GM12801 (cell line): Measurements from ENCODE around the gene TCTN2.

Experiments used
- TF ChIP-seq, protein P1 (sequence below): IDR thresholded peaks from one replicate; pipeline ENCODE4 v1.5.1; 2011; ENCODE audit warnings: control low read depth; ENCODE audit not compliant: insufficient read length; ENCODE audit errors: extremely low read depth

TCTN2 gene

DNA sequence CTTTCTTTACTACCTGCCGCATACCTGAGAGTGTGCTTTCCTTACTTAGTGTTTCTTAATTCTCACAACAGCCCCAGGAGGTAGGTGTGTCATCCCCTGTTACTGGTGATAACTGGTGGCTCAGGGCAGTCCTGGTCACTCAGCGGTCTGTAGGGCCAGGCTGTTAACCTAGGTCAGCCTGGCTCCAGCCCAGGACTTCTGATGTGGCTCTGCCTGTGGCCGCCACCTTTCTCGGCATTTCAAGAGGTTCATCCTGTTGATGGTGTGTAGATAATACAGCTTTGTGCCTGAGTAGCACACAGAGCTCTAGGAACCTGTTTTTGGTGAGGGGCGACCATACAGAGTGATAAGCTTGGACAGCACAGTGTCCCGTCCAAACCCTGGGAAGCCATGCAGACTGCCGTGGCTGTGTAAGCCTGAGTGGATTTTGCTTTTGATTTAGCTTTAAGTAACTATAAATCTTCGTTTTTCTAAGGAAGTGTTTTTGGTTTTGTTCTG lies 79.3 kb downstream of the TCTN2 start:
- TF ChIP-seq, protein P1, sequence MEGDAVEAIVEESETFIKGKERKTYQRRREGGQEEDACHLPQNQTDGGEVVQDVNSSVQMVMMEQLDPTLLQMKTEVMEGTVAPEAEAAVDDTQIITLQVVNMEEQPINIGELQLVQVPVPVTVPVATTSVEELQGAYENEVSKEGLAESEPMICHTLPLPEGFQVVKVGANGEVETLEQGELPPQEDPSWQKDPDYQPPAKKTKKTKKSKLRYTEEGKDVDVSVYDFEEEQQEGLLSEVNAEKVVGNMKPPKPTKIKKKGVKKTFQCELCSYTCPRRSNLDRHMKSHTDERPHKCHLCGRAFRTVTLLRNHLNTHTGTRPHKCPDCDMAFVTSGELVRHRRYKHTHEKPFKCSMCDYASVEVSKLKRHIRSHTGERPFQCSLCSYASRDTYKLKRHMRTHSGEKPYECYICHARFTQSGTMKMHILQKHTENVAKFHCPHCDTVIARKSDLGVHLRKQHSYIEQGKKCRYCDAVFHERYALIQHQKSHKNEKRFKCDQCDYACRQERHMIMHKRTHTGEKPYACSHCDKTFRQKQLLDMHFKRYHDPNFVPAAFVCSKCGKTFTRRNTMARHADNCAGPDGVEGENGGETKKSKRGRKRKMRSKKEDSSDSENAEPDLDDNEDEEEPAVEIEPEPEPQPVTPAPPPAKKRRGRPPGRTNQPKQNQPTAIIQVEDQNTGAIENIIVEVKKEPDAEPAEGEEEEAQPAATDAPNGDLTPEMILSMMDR = no peak

DNA sequence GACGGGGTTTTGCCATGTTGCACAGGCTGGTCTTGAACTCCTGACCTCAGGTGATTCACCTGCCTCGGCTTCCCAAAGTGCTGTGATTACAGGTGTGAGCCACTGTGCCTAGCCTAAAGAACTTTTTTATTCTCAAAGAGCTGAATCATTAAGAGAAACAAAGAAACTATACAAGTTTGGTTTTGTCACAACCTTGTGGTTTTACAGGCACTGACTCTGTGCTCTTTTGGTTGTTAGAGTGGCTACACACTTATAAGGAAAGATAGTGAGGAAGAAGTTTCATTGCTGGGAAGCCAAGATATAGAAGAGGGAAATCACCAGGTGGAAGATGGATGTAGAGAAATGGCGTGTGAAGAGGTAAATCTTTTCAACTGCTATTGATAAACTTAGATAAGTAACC lies 81.1 kb downstream of the TCTN2 start:
- TF ChIP-seq, protein P1 = no peak

GRCh38 chr12:123754041-123754772 lies 83.3 kb downstream of the TCTN2 start:
- TF ChIP-seq, protein P1 = no peak

GRCh38 chr12:123757561-123757960 lies 86.6 kb downstream of the TCTN2 start:
- TF ChIP-seq, protein P1 = no peak
